Hematopoietic multipotent progenitor cell treated with erythropoietin and hydrocortisone succinate and interleukin-3 and kit ligand, for 17 days (in vitro differentiated cells): ENCODE results near the gene TNIP3.
"Not testable (repeated sequence)": the region's sequence is repeated elsewhere in the genome, so short reads cannot be mapped to it uniquely, and the experiment has no call there.

Experiments
- DNase-seq: peaks from one replicate; pipeline ENCODE4 v3.0.0-alpha.2; 2015; ENCODE audit warnings: low spot score

The TNIP3 gene

GRCh38 chr4:121177246-121178137 lies 13.4 kb upstream of the TNIP3 start:
- DNase-seq, result no peak

- DNase-seq, result no peak
Observed at GRCh38 chr4:121176082-121176934, 12.2 kb upstream of the TNIP3 start.

GRCh38 chr4:121171477-121171876 lies 7.4 kb upstream of the TNIP3 start:
- DNase-seq, result not testable (repeated sequence)

- DNase-seq, result no peak
Observed at GRCh38 chr4:121168446-121169281, 4.5 kb upstream of the TNIP3 start.

GRCh38 chr4:121166976-121167375 lies 2.9 kb upstream of the TNIP3 start:
- no peak for DNase-seq

GRCh38 chr4:121165206-121165605 lies 1.1 kb upstream of the TNIP3 start:
- no peak for DNase-seq

GRCh38 chr4:121156822-121157769 lies 7.0 kb downstream of the TNIP3 start:
- no peak for DNase-seq

GRCh38 chr4:121155893-121156292 lies 8.2 kb downstream of the TNIP3 start:
- DNase-seq, result no peak

- DNase-seq, result no peak
Observed at GRCh38 chr4:121154103-121154515, 10.0 kb downstream of the TNIP3 start.

- no peak for DNase-seq
Observed at GRCh38 chr4:121151942-121152341, 12.2 kb downstream of the TNIP3 start.

- no peak for DNase-seq
Observed at GRCh38 chr4:121150486-121150885, 13.6 kb downstream of the TNIP3 start.

GRCh38 chr4:121150003-121150402 lies 14.1 kb downstream of the TNIP3 start:
- no peak for DNase-seq

GRCh38 chr4:121148621-121149020 lies 15.5 kb downstream of the TNIP3 start:
- no peak for DNase-seq

GRCh38 chr4:121148000-121148399 lies 16.1 kb downstream of the TNIP3 start:
- DNase-seq, result no peak

- no peak for DNase-seq
Observed at GRCh38 chr4:121146530-121146929, 17.6 kb downstream of the TNIP3 start.

GRCh38 chr4:121145430-121145829 lies 18.7 kb downstream of the TNIP3 start:
- DNase-seq, result no peak

- DNase-seq, result no peak
Observed at GRCh38 chr4:121144021-121144420, 20.1 kb downstream of the TNIP3 start.

GRCh38 chr4:121143131-121143530 lies 21.0 kb downstream of the TNIP3 start:
- DNase-seq, result no peak

- no peak for DNase-seq
Observed at GRCh38 chr4:121140716-121141460, 23.2 kb downstream of the TNIP3 start.

GRCh38 chr4:121139533-121140222 lies 24.4 kb downstream of the TNIP3 start:
- DNase-seq, result no peak
